SK-N-SH treated with all-trans-retinoic acid at 6 μM for 48 hours (cell line): ENCODE results near the gene FGF14.
A peak's percentile ranks its signal among the peaks of the same experiment; 100 is the strongest.

Source experiments
- ATAC-seq: fragments of 200-7000 bp; cut with Tn5 transposase; 3 replicates; pipeline ENCODE4 v1.9.1; 2020; ENCODE audit warnings: mild to moderate bottlenecking, moderate library complexity
- BACH2 ChIP-seq: fragments of 250-450 bp; sonication (Bioruptor Pico); IDR thresholded peaks from 2 replicates; pipeline ENCODE4 v1.9.0; 2021; ENCODE audit warnings: mild to moderate bottlenecking, borderline replicate concordance
- CREB5 ChIP-seq: fragments of 250-450 bp; sonication (Bioruptor Pico); IDR thresholded peaks from 2 replicates; pipeline ENCODE4 v1.5.1; 2020; ENCODE audit warnings: low read depth, mild to moderate bottlenecking, moderate library complexity
- CSDC2 ChIP-seq: fragments of 250-450 bp; sonication (Bioruptor Pico); IDR thresholded peaks from 2 replicates; pipeline ENCODE4 v1.5.0; 2020; ENCODE audit warnings: mild to moderate bottlenecking, moderate library complexity
- CSRNP3 ChIP-seq: fragments of 250-450 bp; sonication (Bioruptor Pico); IDR thresholded peaks from 2 replicates; pipeline ENCODE4 v1.5.1; 2021; ENCODE audit warnings: mild to moderate bottlenecking, moderate library complexity
- GLIS3 ChIP-seq: fragments of 250-450 bp; sonication (Bioruptor Pico); IDR thresholded peaks from 2 replicates; pipeline ENCODE4 v1.5.0; 2020; ENCODE audit warnings: mild to moderate bottlenecking, moderate library complexity
- ISL1 ChIP-seq: fragments of 250-450 bp; sonication (Bioruptor Pico); IDR thresholded peaks from 2 replicates; pipeline ENCODE4 v2.1.2; 2022; ENCODE audit warnings: mild to moderate bottlenecking, moderate library complexity
- OSR1 ChIP-seq: fragments of 250-450 bp; sonication (Bioruptor Pico); IDR thresholded peaks from 2 replicates; pipeline ENCODE4 v1.8.0; 2022; ENCODE audit warnings: moderate library complexity, mild to moderate bottlenecking, inconsistent platforms
- PATZ1 ChIP-seq: fragments of 250-450 bp; sonication (Bioruptor Pico); IDR thresholded peaks from 2 replicates; pipeline ENCODE4 v1.8.0; 2020; ENCODE audit warnings: mild to moderate bottlenecking, moderate library complexity, borderline replicate concordance
- POU6F1 ChIP-seq: fragments of 250-450 bp; sonication (Bioruptor Pico); IDR thresholded peaks from 2 replicates; pipeline ENCODE4 v1.8.0; 2021; ENCODE audit warnings: low read depth, mild to moderate bottlenecking, moderate library complexity, borderline replicate concordance
- RARB ChIP-seq: fragments of 250-450 bp; sonication (Bioruptor Pico); IDR thresholded peaks from 2 replicates; pipeline ENCODE4 v1.8.0; 2021; ENCODE audit warnings: mild to moderate bottlenecking, moderate library complexity
- TCF4 ChIP-seq: fragments of 250-450 bp; sonication (Bioruptor Pico); IDR thresholded peaks from 2 replicates; pipeline ENCODE4 v1.8.0; 2021; ENCODE audit warnings: mild to moderate bottlenecking, moderate library complexity, borderline replicate concordance
- TOX ChIP-seq: fragments of 250-450 bp; sonication (Bioruptor Pico); IDR thresholded peaks from 2 replicates; pipeline ENCODE4 v1.8.0; 2021; ENCODE audit warnings: mild to moderate bottlenecking, moderate library complexity, borderline replicate concordance
- TSHZ2 ChIP-seq: fragments of 250-450 bp; sonication (Bioruptor Pico); IDR thresholded peaks from 2 replicates; pipeline ENCODE4 v1.5.0; 2020; ENCODE audit warnings: mild to moderate bottlenecking, moderate library complexity
- ZC3H10 ChIP-seq: fragments of 250-450 bp; sonication (Bioruptor Pico); IDR thresholded peaks from 2 replicates; pipeline ENCODE4 v1.5.1; 2021; ENCODE audit warnings: mild to moderate bottlenecking, moderate library complexity
- ZFP3 ChIP-seq: fragments of 250-450 bp; sonication (Bioruptor Pico); IDR thresholded peaks from 2 replicates; pipeline ENCODE4 v1.5.0; 2020; ENCODE audit warnings: mild to moderate bottlenecking, moderate library complexity
- ZFP30 ChIP-seq: fragments of 450-650 bp; formaldehyde crosslinking; IDR thresholded peaks from 2 replicates; pipeline ENCODE4 v1.5.0; 2022; ENCODE audit warnings: mild to moderate bottlenecking, moderate library complexity
- ZNF565 ChIP-seq: fragments of 450-650 bp; formaldehyde crosslinking; conservative IDR thresholded peaks from 2 replicates; pipeline ENCODE4 v1.5.0; 2020; ENCODE audit warnings: low read depth, mild to moderate bottlenecking, moderate library complexity
- ZNF8 ChIP-seq: fragments of 450-650 bp; formaldehyde crosslinking; IDR thresholded peaks from 2 replicates; pipeline ENCODE4 v1.5.0; 2020; ENCODE audit warnings: mild to moderate bottlenecking, moderate library complexity

The FGF14 gene

GRCh38 chr13:102147353-102147752 lies 254.5 kb downstream of the FGF14 start (continued):
- TF ChIP-seq TSHZ2 (CRISPR knock-in tag) = no peak

- TF ChIP-seq ZC3H10 (no peak), ZNF8 (CRISPR knock-in tag) (no peak), CREB5 (CRISPR knock-in tag) (peak; percentile 60; the same call in 1 of the 2 replicates), TCF4 (CRISPR knock-in tag) (peak; percentile 91), CSRNP3 (CRISPR knock-in tag) (no peak), OSR1 (no peak), PATZ1 (no peak), ZNF565 (CRISPR knock-in tag) (no peak), ISL1 (CRISPR knock-in tag) (peak; percentile 91), GLIS3 (CRISPR knock-in tag) (no peak), ZFP30 (CRISPR knock-in tag) (no peak), TSHZ2 (CRISPR knock-in tag) (no peak), BACH2 (CRISPR knock-in tag) (no peak), POU6F1 (CRISPR knock-in tag) (no peak)
- TF ChIP-seq, all 23 proteins: peak for 3
Observed at GRCh38 chr13:102145750-102146149, 256.1 kb downstream of the FGF14 start.

GRCh38 chr13:102142473-102142826 lies 259.4 kb downstream of the FGF14 start:
- no peak for ATAC-seq
- TF ChIP-seq RARB (no peak), TOX (no peak), ZC3H10 (no peak), PATZ1 (no peak), ZNF565 (CRISPR knock-in tag) (no peak), ZFP3 (CRISPR knock-in tag) (no peak), CSDC2 (CRISPR knock-in tag) (no peak), CSRNP3 (CRISPR knock-in tag) (no peak), TSHZ2 (CRISPR knock-in tag) (no peak)

More at GRCh38 chr13:102145750-102146149, 256.1 kb downstream of the FGF14 start:
- ATAC-seq = no peak
